K562 treated with DMSO at 1 percent for 48 hours (cell line): ENCODE data around the gene KLHL15. TPM values are rescaled to one million over a fixed set of nuclear protein-coding genes. Genes with fewer than 3 reads are reported as not detected.

Experiments used
- total RNA-seq: library from RNA; unstranded; fragments of 300-600 nt; gene quantifications from 2 replicates; pipeline ENCODE4 v1.2.3, GENCODE V29; 2022; ENCODE audit warnings: low replicate concordance; ENCODE audit errors: extremely low read depth

KLHL15 gene, protein sequence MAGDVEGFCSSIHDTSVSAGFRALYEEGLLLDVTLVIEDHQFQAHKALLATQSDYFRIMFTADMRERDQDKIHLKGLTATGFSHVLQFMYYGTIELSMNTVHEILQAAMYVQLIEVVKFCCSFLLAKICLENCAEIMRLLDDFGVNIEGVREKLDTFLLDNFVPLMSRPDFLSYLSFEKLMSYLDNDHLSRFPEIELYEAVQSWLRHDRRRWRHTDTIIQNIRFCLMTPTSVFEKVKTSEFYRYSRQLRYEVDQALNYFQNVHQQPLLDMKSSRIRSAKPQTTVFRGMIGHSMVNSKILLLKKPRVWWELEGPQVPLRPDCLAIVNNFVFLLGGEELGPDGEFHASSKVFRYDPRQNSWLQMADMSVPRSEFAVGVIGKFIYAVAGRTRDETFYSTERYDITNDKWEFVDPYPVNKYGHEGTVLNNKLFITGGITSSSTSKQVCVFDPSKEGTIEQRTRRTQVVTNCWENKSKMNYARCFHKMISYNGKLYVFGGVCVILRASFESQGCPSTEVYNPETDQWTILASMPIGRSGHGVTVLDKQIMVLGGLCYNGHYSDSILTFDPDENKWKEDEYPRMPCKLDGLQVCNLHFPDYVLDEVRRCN
- total RNA-seq = not detected in 2 replicates

DNA sequence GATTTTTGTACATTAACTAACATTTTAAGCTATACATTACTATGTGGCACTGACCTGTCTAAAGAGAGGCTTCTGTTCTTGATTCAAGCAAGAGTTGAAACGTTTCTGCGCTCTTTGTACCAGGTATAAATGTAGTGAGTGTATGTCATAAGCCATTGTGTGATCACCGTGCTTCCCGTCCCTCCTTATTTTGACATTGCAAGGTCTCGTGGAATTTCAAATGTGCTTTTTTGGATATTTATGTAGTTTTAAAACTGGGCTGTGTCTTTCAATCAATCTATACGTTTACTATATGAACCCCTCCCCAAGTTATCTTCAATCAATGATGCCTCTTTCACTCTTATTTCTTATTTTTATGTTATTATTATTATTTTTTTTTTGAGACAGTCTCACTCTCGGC lies at the start of gene KLHL15:
KLHL15 (minus strand) TSS at position 101 of the 400 bp plus-strand sequence. CDS start 20,493 bp downstream, outside the sequence.

DNA sequence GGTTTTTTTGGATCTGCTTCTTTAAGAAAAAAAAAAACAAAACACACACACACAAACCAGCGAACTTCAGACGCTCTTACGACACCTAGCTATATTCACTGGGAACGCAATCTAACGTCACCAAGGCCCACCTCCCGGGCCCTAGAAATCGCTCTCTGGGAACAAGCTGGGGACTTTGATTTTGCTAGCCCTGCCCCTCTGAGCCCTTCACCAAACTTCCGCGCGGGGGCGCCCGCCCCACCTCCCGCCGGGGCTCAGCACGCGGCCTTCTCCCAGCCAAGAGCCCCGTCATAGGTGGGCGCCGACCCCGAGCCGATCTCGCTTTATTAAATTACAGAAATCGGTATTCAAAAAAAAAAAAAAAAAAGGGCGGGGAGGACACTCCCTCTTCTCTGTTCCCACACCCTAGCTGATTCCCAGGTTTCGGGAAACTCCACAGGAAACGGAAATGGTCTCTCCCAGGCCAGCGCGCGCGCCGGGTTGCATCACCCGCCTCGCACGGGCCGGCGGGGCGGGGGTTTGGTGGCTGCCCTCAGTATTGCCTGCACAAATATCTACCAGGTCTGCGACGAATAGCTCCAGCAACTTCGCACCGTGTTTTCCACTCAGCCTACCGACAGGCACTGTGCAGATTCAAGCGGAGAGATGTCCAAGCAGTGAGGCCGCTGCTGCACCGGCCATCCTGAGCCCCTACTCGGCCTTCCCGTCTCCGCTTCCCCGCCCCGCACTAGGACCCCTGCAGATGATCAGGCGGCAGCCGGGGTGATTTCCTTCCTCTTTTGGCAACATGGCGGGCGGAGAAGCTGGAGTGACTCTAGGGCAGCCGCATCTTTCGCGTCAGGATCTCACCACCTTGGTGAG lies 27.4 kb upstream of the KLHL15 start, which contains the start of gene EIF2S3:
EIF2S3 (plus strand) TSS at position 775 of the 861 bp plus-strand sequence; CDS start at position 788, 13 bp downstream.

Other genes with a start within 250 kb of the KLHL15 start
- not detected in 2 replicates for gene SAT1, start 244.0 kb downstream of the KLHL15 start, total RNA-seq
- gene APOO, start 119.2 kb downstream of the KLHL15 start, total RNA-seq = not detected in 2 replicates
- gene CXorf58, start 119.2 kb downstream of the KLHL15 start, total RNA-seq = not detected in 2 replicates
- gene EIF2S3, start 27.8 kb upstream of the KLHL15 start, total RNA-seq = 132 and 583 TPM in 2 replicates
- not detected in 2 replicates for gene ZFX, start 122.5 kb upstream of the KLHL15 start, total RNA-seq